ENCODE results near the gene AFDN.
A peak's percentile ranks its signal among the peaks of the same experiment; 100 is the strongest.

Gene AFDN, protein sequence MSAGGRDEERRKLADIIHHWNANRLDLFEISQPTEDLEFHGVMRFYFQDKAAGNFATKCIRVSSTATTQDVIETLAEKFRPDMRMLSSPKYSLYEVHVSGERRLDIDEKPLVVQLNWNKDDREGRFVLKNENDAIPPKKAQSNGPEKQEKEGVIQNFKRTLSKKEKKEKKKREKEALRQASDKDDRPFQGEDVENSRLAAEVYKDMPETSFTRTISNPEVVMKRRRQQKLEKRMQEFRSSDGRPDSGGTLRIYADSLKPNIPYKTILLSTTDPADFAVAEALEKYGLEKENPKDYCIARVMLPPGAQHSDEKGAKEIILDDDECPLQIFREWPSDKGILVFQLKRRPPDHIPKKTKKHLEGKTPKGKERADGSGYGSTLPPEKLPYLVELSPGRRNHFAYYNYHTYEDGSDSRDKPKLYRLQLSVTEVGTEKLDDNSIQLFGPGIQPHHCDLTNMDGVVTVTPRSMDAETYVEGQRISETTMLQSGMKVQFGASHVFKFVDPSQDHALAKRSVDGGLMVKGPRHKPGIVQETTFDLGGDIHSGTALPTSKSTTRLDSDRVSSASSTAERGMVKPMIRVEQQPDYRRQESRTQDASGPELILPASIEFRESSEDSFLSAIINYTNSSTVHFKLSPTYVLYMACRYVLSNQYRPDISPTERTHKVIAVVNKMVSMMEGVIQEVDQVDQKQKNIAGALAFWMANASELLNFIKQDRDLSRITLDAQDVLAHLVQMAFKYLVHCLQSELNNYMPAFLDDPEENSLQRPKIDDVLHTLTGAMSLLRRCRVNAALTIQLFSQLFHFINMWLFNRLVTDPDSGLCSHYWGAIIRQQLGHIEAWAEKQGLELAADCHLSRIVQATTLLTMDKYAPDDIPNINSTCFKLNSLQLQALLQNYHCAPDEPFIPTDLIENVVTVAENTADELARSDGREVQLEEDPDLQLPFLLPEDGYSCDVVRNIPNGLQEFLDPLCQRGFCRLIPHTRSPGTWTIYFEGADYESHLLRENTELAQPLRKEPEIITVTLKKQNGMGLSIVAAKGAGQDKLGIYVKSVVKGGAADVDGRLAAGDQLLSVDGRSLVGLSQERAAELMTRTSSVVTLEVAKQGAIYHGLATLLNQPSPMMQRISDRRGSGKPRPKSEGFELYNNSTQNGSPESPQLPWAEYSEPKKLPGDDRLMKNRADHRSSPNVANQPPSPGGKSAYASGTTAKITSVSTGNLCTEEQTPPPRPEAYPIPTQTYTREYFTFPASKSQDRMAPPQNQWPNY (N-terminal part only)

DNA sequence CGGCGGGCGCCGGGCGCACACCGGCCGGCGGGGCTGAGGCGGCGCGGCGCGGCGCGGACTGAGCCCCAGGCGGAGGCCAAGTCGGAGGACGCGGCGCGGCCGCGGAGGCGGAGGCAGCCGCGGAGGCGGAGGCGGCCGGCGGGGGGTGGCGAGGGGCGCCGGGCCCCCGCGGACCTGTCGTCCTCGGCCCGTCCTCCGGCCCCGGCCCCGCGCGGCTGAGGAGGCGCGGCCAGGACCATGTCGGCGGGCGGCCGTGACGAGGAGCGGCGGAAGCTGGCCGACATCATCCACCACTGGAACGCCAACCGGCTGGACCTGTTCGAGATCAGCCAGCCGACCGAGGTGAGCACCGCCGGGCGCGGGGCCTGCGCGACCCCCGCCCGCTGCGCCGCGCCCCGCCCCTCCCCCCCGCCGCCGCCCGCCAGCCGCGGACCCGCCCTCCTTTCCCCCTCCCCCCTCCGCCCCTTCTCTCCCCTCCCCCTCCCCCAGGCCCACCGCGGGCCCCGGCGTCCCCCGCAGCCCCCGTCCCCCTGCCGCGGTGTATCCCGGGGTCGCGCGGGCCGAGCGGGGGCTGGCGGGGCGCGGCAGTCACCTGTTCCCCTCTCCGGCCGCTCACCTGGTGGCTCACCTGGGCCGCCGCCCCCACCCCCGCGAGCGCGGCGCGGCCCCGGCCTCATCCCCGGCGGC lies at the start of gene AFDN:
TSS of gene AFDN (plus strand) at position 16 of the 687 bp plus-strand sequence. CDS start at position 238, 222 bp downstream.
- DNase-seq: no peak

DNA sequence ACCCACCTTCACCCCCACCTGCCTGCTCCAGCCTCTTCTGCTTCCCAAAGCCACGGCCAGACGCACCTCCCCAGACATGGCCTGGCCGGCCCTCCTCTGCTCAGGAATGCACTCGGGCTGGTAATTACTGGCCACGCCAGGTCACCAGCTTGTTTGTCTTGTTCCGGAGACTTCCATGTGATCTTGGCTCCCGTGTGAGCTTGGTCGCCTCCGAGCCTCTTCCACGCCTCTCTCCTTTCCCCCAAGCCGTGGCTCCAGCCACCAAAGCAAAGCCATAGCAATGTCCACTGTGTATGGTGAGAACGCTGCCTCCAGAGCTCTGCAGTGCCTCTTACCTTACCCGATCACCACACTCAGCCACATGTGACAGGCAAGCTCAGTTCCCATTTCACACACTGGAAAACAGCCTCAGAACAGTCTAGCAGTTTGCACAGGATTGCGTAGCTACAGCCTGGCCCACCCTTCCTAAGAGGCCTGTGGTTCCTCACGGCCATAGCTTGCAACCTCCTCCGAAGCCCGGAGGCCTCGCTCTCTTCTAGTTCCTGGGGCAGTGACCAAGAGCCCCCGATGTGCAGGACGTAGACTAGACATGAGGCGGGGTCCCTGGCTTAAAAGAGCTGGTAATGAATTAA lies 48.1 kb upstream of the AFDN start:
- no peak for DNase-seq

DNA sequence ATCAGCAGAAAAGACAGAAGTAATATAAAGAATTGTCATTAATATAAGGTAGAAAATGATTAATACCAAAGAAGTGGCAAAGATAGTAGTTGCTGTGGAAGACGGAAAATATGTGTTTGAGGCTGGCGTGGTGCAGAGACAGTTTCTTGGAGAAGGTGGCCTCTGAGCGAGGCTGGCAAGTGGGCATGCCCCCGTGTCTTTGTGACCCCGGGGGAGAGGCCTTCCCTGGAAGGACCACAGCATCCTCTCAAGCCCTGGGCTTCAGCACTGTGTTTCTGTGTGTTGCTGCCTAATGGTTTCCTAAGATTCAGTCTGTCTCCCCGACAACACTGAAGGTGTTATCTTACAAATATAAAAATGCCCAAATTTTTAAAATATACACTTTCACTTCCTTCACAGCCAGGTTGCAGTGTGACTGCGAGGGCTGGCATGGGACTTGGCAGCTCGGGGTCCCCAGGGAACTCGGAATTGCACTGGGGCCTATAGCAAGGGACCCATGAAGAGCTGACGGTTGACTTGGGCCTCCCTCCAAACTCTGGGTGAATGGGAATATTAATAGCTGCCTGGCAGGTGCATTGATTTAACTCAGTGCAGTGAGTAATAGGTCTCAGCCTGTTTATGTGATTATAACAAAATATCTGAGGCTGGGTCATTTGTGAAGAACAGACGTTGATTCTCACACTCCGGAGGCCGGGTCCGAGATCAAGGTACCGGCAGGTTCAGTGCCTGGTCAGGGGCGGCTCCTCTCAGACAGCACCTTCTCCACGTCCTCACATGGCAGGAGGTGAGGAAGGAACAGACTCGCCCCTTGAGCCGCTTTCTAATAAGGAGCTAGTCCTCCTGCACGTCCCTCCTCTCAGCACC lies 47.4 kb upstream of the AFDN start:
- DNase-seq: no peak

DNA sequence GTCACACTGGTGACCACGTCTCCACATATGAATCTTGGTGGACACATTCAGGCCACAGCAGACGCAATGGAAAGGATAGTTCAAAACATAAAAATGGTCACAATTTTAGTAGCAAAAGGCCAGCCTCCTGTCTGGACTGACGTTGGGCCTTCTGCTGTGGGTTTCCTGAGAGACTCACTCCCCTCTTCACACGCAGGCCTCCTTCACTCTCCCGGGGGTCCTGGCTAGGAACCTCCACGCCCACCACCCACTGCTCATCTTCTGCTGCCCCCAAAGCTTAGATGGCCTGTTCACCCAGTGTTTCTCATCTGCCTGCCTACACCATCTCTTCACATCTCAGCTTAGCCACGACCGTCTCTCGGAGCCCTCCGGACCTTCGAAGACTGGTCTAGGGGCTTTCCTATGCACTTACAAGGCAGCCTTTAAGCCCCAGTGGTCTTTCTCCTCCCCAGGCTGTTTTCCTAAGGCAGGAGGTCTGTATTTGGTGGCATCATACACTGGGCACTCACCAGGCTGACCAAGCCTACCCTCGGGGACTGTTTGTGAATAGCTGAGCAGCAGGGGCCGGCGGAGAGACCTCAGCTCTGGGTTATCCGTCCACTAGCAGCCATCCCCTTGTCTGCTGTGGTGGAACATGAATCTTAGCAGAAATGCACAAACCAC lies 46.6 kb upstream of the AFDN start:
- DNase-seq: no peak

DNA sequence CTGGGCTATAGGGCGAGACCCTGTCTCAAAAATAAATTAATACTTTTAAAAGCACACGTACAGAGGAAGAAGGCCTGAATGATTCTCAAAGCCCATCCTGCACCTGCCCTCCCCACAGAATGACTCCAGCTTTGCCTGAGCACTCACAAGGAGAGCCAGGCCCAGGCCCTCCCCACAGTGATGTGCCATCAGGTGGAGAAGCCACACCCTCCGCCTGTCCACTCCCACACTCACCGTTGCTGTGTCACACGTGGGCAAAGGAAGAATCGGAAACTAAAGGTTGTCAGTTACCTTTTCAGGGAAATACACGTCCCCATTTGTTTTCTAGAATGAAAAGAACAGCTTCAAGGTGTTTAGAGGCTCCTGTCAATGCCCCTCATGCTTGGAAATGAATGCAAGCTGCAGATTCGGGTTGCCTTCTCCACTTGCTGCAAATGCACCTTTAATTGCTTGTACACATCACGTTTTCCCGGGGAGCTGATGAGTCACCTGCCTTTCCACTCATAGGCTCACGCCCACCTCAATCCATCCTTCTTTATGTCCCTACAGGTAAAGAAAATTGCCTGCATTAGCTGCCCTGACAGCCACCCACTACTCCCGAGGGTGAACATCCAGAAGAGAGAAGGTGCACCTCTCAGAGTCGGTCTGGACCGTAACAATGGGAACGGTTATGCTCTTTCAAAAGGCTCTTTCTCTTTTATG lies 45.5 kb upstream of the AFDN start:
- DNase-seq: no peak

DNA sequence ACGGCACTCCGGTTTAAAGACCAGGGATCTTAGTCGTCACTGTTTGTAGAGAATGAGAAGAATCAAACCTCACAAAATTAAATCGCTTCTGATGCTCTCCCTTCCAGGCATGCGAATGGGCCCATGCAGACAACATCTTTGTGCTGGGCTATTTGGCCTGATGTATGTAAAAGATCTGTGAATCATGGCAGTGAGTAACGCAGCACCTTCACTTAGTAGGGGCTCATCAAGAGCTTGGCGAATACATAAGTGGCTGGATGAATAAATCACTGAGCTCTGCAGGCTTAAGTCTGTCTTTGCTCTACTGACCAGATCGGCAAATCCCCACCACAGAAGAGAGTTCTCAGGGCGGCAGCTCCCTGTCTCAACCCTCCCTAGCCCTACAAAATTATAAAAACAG lies 44.8 kb upstream of the AFDN start:
- DNase-seq: no peak

DNA sequence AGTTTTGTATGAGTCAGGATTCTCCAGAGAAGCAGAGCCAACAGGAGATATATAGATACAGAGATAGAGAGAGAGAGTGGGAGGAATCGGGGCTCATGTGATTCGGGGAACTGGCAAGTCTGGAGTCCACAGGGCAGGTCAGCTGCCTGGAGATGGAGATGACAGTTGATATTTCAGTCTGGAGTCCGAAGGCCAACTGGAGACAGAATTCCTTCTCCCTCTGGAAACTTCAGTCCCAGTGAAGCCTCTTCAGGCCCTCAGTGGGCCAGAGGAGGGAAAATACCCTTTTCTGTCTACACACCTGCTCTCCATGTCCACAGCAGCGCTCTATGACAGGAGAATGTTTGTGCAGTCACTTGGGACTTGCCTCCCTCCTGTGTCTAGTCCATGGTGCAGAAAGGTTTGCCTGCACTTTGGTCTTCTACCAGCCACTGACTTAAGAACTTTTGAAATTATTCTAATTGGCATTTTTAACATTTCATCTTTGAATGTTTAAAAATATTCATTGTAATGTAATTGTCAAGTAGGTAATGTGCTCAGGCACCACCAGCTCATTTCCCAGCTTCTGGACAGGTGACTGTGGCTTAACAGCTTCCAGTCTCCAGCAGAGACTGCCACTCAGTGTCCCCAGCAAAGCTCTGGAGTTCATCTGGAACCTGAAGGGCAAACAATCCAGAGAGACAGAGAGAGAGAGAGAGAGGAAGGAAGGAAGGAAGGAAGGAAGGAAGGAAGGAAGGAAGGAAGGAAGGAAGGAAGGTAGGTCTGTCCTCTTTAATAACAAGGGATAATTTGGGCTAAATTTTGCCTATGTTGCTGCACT lies 43.8 kb upstream of the AFDN start:
- no peak for DNase-seq

DNA sequence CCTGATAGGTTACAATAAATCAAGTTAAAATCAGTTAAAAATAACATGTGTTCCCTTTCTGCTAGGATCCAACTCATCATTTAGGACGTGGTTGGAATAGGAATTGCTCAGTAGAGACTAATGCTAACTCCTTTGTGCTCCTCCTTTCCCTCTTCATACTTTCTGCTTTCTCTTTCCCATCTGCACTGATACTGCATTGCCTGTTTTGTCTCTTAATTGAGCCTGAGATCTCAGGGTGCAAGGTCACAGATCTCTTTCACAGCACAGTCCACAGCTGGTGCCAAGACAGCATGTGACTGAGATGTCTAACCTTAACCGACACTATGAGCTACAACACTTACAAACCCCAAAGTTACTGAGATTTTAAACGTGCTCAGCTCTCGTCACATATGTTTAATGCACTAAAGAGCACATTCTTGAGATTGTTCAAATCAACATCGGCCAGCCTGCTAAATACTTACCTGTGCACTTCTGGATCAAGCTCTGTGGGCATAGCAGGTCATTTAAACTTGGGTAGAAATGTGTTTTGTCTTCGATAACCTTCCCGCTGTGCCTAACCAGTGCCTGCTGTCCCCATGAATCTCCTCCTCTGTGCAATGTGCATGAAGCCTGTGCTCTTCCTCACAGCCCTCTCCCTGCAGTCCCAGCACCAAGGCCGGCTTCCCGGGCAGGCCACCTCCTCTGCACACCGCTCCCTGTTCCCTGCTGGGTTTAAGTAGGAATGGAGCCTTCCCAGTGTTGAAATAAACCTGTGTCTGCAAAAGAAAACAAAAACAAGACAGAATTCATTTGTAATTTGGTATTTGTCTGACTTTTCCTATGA lies 39.6 kb upstream of the AFDN start:
- DNase-seq: no peak

DNA sequence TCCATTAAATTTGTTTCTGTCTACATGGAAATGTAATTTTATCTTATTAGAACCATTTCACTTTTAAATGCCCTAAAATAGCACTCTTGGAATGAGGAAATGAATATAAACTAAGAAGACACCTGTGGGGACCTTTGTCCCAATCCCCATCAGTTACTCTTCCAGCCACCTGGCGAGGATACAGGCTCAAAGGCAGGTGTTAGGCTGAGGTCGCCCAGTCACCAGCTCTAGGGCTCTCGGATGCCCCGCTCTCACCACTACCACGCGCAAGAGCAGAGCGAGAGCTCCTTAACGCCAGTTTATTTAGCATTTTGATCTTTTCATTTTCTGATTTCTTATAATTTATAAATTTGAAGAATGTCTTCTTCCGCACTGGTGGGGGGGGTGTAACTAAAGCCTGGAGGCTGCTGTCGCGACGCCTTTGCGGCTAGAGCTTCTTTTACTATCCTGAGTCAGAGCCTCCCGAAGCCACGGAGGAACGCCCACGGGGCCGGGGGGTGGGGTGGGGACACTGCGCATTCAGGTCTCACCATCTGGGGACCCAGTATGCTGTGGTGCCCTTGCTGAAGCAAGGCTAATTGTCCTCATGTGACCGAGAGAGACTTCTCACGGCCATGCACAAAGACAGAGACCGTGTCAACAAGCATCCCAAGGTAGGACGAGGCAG lies 38.7 kb upstream of the AFDN start:
- no peak for DNase-seq

DNA sequence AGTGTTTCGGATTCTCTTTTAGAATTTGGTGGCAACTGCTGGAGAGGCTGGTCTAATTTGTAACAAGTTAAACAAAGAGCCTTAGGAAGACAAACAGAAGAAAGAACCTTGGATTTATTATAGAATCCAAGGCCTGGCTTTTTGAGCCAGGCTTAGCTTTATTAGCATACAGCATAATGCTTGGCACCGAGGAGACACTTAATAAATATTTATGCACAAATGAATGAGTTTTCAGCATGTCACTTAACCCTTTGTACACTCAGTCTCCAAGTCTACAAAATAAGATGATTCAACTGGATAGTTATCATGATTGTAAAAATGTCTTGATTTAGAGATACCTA lies 38.2 kb upstream of the AFDN start:
- no peak for DNase-seq

DNA sequence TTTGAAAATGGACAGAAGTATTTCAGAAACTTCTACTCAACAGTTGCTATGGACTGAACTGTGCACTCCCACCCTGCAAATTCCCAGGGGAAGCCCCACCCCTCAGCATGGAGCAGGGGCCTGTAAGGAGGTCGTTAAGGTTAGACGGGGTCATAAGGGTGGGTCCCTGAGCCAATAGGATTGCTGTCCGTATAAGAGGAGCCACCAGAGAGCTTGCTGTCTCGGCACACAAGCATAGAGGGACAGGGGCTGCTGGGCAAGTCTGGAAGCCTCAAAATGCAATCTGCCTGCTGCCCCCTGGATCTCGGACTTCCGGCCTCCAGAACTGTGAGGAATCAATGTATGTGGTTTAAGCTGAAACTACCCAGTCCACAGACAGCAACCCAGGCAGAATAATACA lies 37.4 kb upstream of the AFDN start:
- DNase-seq: no peak

DNA sequence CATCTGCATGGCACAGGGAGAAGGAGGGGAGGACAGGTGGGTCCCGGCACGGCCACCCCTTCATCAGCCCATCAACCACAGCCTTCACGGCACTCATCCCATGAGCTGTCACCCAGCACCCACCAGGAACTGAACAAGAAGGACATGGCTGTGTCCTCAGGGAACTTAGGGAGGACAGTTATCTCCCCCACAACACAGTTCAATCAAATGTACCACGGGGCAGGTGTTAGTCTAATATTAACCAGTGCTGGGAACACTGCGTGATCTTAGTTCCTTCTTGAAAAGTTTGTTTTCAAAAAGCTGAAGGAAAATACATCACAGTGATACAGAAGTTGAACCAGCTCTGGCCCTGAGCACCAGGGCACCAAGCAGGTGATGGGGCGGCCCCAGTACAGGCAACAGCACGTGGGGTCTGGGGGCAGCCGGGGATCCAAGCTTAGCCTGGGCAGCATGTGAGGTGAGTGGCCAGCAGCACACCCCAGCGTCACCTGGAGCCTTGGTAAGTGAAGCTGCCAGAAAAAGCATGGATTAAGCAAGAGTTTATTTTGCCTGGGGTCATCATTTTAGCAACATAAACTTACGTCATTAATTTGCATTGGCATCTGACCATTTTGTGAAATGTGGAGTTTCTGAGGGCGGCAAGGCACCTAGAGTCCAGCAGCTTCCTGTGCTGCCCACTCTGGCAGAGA lies 35.5 kb upstream of the AFDN start:
- peak; percentile 56 for DNase-seq

DNA sequence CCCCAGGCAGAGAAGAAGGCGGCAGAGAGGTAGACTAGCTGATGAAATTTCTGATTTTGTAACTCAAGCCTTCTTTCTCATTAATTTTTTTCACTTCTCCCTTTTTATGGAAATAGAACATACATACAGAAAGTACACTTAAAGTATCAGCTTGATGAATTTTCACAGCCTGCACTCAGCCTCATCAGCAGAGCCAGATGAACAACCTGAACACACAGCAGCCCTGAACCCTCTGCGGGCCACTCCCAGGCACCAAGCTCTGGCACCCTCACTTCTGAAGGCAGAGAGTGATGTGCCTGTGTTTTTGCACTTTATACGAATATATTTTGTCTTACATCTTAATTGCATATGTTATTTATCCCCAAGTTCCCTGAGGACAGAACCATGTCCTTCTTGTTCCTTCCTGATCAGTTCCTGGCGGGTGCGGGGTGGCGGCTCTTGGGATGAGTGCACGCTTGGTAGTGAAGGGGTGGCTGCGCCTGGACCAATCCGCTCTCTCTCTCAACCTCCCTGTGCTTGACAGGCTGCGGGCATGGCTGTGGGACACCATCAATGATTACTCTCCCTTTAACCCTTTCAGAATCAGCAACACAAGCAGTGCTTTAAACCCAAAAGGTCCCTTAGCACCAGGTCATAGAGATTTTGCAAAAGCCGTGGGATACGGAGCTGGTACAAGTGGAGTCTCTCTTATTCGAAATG lies 34.8 kb upstream of the AFDN start:
- DNase-seq: no peak

DNA sequence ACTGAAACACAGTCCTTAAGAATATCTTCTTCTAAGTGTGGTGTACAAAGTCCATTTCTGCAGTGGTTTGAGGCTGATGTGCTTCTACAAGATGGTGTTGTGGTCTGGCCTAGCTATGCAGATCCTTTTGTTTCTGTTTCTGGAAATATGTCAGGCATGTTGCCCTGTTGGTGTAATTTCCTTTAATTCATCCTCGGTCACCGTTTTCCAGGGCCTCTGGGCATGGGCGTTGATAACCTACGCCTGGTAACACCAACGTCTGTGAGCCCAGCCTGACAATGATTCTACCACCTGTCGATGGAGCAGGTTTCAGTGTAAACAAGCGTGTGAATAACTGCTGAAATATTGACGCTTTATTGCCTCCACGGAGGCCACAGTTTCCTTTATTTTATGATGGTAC lies 33.3 kb upstream of the AFDN start:
- no peak for DNase-seq

DNA sequence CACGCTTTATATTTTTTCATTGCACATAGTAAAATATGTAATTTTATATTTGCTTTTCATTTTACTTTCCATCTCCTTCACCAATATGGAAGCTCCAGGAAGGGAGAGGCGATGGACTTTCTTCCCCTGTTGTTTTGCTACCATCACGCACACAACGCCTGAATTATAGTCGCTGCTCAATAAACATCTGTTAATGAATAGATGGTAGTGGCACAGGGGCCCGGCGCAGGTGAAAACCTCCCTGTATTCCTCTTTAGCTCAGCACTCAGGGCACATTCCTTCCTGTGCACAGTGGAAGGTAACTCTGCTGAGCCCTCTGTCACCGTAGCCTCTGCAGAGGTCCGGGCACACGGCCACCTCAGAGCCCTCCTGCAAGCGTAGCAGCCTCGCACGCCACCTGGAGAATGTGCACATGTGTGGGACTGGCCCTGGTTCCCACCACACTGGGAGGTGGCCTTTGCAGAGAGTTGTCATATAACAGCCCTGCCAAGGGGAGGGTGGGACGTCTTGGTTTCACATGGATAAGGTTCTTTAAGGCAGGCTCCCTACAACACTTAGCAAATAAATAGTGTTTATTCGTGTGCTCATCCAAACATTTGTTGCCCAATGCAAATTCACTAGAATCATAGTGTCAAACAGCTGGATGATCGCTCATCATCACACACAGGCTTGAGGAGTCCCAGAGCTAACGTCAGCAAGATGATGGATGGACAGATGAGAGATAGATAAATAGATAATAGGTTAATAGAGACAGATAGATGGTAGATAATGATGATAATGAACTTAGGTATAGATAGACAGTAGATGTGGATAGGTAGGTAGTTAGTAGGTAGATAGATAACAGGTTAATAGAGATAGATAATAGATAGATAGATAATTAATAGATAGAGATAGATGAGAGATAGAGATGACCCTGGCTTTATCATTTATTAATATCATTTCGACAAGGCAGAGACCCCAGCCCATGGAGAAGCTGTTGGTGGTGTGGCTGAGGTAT lies 32.3 kb upstream of the AFDN start:
- no peak for DNase-seq
